Hepatocyte (in vitro differentiated cells): ENCODE measurements around the gene MITF. TPM values are rescaled to one million over a fixed set of nuclear protein-coding genes. Genes with fewer than 3 reads are reported as not detected.

Experiments used
- DNase-seq: peaks from one replicate; pipeline ENCODE4 v3.0.0-alpha.2; 2016; ENCODE audit warnings: low spot score
- H2AFZ ChIP-seq: fragments of 200-600 bp; sonication (generic); 2 replicates; pipeline ENCODE4 v1.6.0; 2016; ENCODE audit warnings: antibody characterized with exemption, mild to moderate bottlenecking
- H3K27ac ChIP-seq: fragments of 200-600 bp; sonication (generic); 2 replicates; pipeline ENCODE4 v1.5.1; 2016; ENCODE audit warnings: mild to moderate bottlenecking
- H3K27me3 ChIP-seq: fragments of 200-600 bp; sonication (generic); 2 replicates; pipeline ENCODE4 v1.6.1; 2016
- H3K36me3 ChIP-seq: fragments of 200-600 bp; sonication (generic); replicated peaks from 2 replicates; pipeline ENCODE4 v1.5.1; 2016; ENCODE audit warnings: low read depth; ENCODE audit not compliant: insufficient read depth
- H3K4me1 ChIP-seq: fragments of 200-600 bp; sonication (generic); 2 replicates; pipeline ENCODE4 v1.5.1; 2016; ENCODE audit warnings: mild to moderate bottlenecking, moderate library complexity; ENCODE audit not compliant: insufficient read depth
- H3K4me2 ChIP-seq: fragments of 200-600 bp; sonication (generic); 2 replicates; pipeline ENCODE4 v1.6.0; 2016
- H3K4me3 ChIP-seq: fragments of 200-600 bp; sonication (generic); 2 replicates; pipeline ENCODE4 v1.5.1; 2016; ENCODE audit warnings: mild to moderate bottlenecking
- H3K79me2 ChIP-seq: fragments of 200-600 bp; sonication (generic); 2 replicates; pipeline ENCODE4 v1.6.0; 2017; ENCODE audit warnings: mild to moderate bottlenecking
- H3K9me2 ChIP-seq: fragments of 200-600 bp; sonication (generic); replicated peaks from 2 replicates; pipeline ENCODE4 v1.6.0; 2017; ENCODE audit warnings: mild to moderate bottlenecking; ENCODE audit not compliant: insufficient read depth
- H3K9me3 ChIP-seq: fragments of 200-600 bp; sonication (generic); 2 replicates; pipeline ENCODE4 v1.5.1; 2016; ENCODE audit warnings: low read depth, mild to moderate bottlenecking
- H4K20me1 ChIP-seq: fragments of 200-600 bp; sonication (generic); 2 replicates; pipeline ENCODE4 v1.6.0; 2016; ENCODE audit warnings: mild to moderate bottlenecking; ENCODE audit not compliant: insufficient read depth, poor library complexity, severe bottlenecking
- EZH2 ChIP-seq: fragments of 200-600 bp; sonication (generic); IDR thresholded peaks from 2 replicates; pipeline ENCODE4 v1.6.1; 2016; ENCODE audit warnings: antibody characterized with exemption, mild to moderate bottlenecking, borderline replicate concordance
- EZH2phosphoT487 ChIP-seq: fragments of 200-600 bp; sonication (generic); IDR thresholded peaks from one replicate; pipeline ENCODE4 v1.6.1; 2018; ENCODE audit warnings: antibody characterized with exemption, mild to moderate bottlenecking, low read depth, moderate library complexity; ENCODE audit not compliant: unreplicated experiment, severe bottlenecking
- WGBS: methylation state at CpG from one replicate; pipeline ENCODE4 v1.1.6; 2016; ENCODE audit warnings: low lambda C conversion rate; ENCODE audit errors: missing lambda C conversion rate; 5-methylcytosine and 5-hydroxymethylcytosine counted together
- polyA plus RNA-seq: library from polyadenylated mRNA; unstranded; fragments of >200 nt; fragmentation: Nextera tagmentation; extraction: Ambion mirVana; gene quantifications from 2 replicates; pipeline ENCODE4 v1.2.1, GENCODE V29; 2016
- total RNA-seq: library from RNA; depleted of rRNA; stranded (reverse); fragments of >200 nt; gene quantifications from 2 replicates; pipeline ENCODE4 v1.2.3, GENCODE V29; 2014
- TF ChIP-seq, protein P1 (sequence below): fragments of 200-600 bp; sonication (generic); IDR thresholded peaks from 2 replicates; pipeline ENCODE4 v1.5.1; 2016; ENCODE audit warnings: antibody characterized with exemption, mild to moderate bottlenecking; ENCODE audit not compliant: poor library complexity

MITF gene
- total and polyA plus RNA-seq, 2 experiments from 2014 or later = 7.1 to 14.2 TPM

GRCh38 chr3:69929019-69929418 lies 189.8 kb downstream of the MITF start:
- Histone ChIP-seq H3K9me2 (no peaks in the 10 kb centered on the region), H3K27ac (no peak overlapping the region), H3K36me3 (no peaks in the 10 kb centered on the region), H3K9me3 (no peaks in the 10 kb centered on the region), H3K4me3 (no peak overlapping the region), H2AFZ (no peak overlapping the region), H3K4me1 (no peaks in the 10 kb centered on the region), H4K20me1 (no peaks in the 10 kb centered on the region), H3K27me3 (no peaks in the 10 kb centered on the region), H3K79me2 (no peaks in the 10 kb centered on the region), H3K4me2 (no peak overlapping the region)
- no peak for TF ChIP-seq EZH2phosphoT487
- TF ChIP-seq, protein P1, sequence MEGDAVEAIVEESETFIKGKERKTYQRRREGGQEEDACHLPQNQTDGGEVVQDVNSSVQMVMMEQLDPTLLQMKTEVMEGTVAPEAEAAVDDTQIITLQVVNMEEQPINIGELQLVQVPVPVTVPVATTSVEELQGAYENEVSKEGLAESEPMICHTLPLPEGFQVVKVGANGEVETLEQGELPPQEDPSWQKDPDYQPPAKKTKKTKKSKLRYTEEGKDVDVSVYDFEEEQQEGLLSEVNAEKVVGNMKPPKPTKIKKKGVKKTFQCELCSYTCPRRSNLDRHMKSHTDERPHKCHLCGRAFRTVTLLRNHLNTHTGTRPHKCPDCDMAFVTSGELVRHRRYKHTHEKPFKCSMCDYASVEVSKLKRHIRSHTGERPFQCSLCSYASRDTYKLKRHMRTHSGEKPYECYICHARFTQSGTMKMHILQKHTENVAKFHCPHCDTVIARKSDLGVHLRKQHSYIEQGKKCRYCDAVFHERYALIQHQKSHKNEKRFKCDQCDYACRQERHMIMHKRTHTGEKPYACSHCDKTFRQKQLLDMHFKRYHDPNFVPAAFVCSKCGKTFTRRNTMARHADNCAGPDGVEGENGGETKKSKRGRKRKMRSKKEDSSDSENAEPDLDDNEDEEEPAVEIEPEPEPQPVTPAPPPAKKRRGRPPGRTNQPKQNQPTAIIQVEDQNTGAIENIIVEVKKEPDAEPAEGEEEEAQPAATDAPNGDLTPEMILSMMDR = no peak
- no peak for TF ChIP-seq EZH2
- 89% methylated on average over 4 of the region's 4 CpGs for WGBS
- no peak for DNase-seq

DNA sequence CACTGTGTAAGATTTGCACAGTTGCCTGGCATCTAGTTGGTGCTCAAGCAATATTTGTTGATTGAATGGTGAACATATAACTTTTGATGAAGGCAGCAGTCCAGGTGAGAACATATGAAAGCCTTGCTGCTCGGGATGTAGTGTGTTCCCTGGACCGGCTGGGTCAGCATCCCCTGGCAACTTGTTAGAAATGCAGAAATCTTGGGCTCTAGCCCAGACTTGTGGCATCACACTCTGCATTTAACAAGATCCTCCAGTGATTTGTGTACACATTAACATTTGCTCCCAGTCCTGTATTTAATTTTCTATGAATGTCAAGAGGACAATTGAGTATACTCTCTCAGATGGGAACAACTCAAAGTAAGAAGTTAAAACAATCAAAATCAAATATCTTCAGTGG lies 191.3 kb downstream of the MITF start:
- Histone ChIP-seq H3K4me2 (no peak overlapping the region), H3K9me3 (no peaks in the 10 kb centered on the region), H4K20me1 (no peaks in the 10 kb centered on the region), H3K4me3 (no peak overlapping the region), H3K79me2 (no peaks in the 10 kb centered on the region), H3K27ac (no peak overlapping the region), H3K27me3 (no peaks in the 10 kb centered on the region), H3K9me2 (no peaks in the 10 kb centered on the region), H3K36me3 (no peaks in the 10 kb centered on the region), H2AFZ (no peak overlapping the region), H3K4me1 (no peaks in the 10 kb centered on the region)
- TF ChIP-seq, protein P1 = no peak
- TF ChIP-seq EZH2 = no peak
- DNase-seq = no peak
- 65% methylated on average over 2 of the region's 2 CpGs for WGBS

DNA sequence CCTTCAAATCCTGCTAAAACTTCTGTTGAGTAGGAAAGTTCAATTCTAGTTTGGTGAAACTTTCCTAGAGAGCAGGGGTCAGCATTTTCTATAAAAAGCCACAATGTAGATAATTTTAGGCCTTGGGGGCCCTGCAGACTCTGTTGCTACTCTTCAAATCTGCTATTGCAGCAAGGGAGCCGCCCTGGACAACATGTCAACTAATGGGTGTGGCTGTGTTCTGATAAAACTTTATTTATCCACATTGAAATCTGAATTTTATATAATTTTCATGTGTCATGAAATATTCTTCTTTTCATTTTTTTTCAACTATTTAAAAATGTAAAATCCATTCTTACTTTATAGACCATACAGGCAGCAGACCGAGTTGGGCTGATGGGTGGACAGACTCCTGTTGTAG lies 192.8 kb downstream of the MITF start:
- no peak overlapping the region for H3K4me2 ChIP-seq
- TF ChIP-seq EZH2 (no peak), EZH2phosphoT487 (no peak)
- TF ChIP-seq, protein P1 = no peak
- H3K27ac ChIP-seq = no peak overlapping the region
- H3K9me2 ChIP-seq = no peaks in the 10 kb centered on the region
- 94% methylated on average over 2 of the region's 2 CpGs for WGBS
- no peaks in the 10 kb centered on the region for H3K4me1 ChIP-seq
- H3K79me2 ChIP-seq = no peaks in the 10 kb centered on the region
- no peak for DNase-seq
- no peaks in the 10 kb centered on the region for H4K20me1 ChIP-seq
- H3K27me3 ChIP-seq = no peaks in the 10 kb centered on the region
- H2AFZ ChIP-seq = no peak overlapping the region
- H3K9me3 ChIP-seq = no peaks in the 10 kb centered on the region
- H3K4me3 ChIP-seq = no peak overlapping the region
- H3K36me3 ChIP-seq = no peaks in the 10 kb centered on the region

GRCh38 chr3:69932501-69932900 lies 193.2 kb downstream of the MITF start:
- Histone ChIP-seq H3K36me3 (no peaks in the 10 kb centered on the region), H3K9me2 (no peaks in the 10 kb centered on the region), H2AFZ (no peak overlapping the region), H3K79me2 (no peaks in the 10 kb centered on the region), H3K27me3 (no peaks in the 10 kb centered on the region), H3K4me2 (no peak overlapping the region), H3K4me1 (no peaks in the 10 kb centered on the region), H3K9me3 (no peaks in the 10 kb centered on the region), H4K20me1 (no peaks in the 10 kb centered on the region), H3K27ac (no peak overlapping the region), H3K4me3 (no peak overlapping the region)
- no peak for TF ChIP-seq EZH2
- no peak for TF ChIP-seq EZH2phosphoT487
- TF ChIP-seq, protein P1 = no peak
- no peak for DNase-seq
- 84% methylated on average over 3 of the region's 3 CpGs for WGBS
